ENCODE measurements around the gene KRT13.

Gene KRT13

GRCh38 chr17:41518789-41519449 is 13.5 kb upstream of the KRT13 start, which contains the start of gene KRT15:
Gene KRT15 (minus strand): TSS chr17:41518890. CDS start chr17:41518827, 63 bp downstream.
- DNase-seq: no peak

- DNase-seq: no peak
Measured at GRCh38 chr17:41518031-41518430, 12.6 kb upstream of the KRT13 start.

- DNase-seq: no peak
Measured at GRCh38 chr17:41516830-41517283, 11.4 kb upstream of the KRT13 start.

- DNase-seq: no peak
Measured at GRCh38 chr17:41516147-41516829, 10.9 kb upstream of the KRT13 start.

GRCh38 chr17:41513168-41513547 is 7.7 kb upstream of the KRT13 start:
- DNase-seq: no peak

GRCh38 chr17:41512546-41513167 is 7.2 kb upstream of the KRT13 start:
- DNase-seq: no peak

- no peak for DNase-seq
Measured at GRCh38 chr17:41511716-41512115, 6.3 kb upstream of the KRT13 start.

GRCh38 chr17:41511116-41511515 is 5.7 kb upstream of the KRT13 start:
- no peak for DNase-seq

GRCh38 chr17:41510251-41511065 is 5.0 kb upstream of the KRT13 start:
- no peak for DNase-seq

GRCh38 chr17:41507315-41507880 is 2.0 kb upstream of the KRT13 start:
- DNase-seq: no peak

- no peak for DNase-seq
Measured at GRCh38 chr17:41505809-41506767, 676 bp upstream of the KRT13 start.

- DNase-seq: no peak
Measured at GRCh38 chr17:41504246-41504977, 1.0 kb downstream of the KRT13 start.

GRCh38 chr17:41503202-41503601 is 2.2 kb downstream of the KRT13 start:
- no peak for DNase-seq

- no peak for DNase-seq
Measured at GRCh38 chr17:41500131-41500911, 5.1 kb downstream of the KRT13 start.

GRCh38 chr17:41499714-41500113 is 5.7 kb downstream of the KRT13 start:
- DNase-seq: no peak

GRCh38 chr17:41498276-41498675 is 7.1 kb downstream of the KRT13 start:
- DNase-seq: no peak

GRCh38 chr17:41496803-41497484 is 8.5 kb downstream of the KRT13 start:
- DNase-seq: no peak

- no peak for DNase-seq
Measured at GRCh38 chr17:41494524-41494923, 10.9 kb downstream of the KRT13 start.

- DNase-seq: no peak
Measured at GRCh38 chr17:41492771-41493170, 12.6 kb downstream of the KRT13 start.
